Measurements from ENCODE around the gene TADA3.
"Not testable (repeated sequence)": the region's sequence is repeated elsewhere in the genome, so short reads cannot be mapped to it uniquely, and the experiment has no call there.

TADA3 gene

GRCh38 chr3:9779721-9780457, 12.4 kb downstream of the TADA3 start:
- no peak for TF ChIP-seq CTCF (IDR thresholded peaks at IDR 0.05; ENCODE audit: borderline replicate concordance, insufficient read depth, low read depth, low read length)
- no peak overlapping the region for H3K4me3 ChIP-seq (ENCODE audit: low read depth, low read length)

GRCh38 chr3:9779075-9779593, 13.1 kb downstream of the TADA3 start:
- TF ChIP-seq CTCF (IDR thresholded peaks at IDR 0.05; ENCODE audit: borderline replicate concordance, insufficient read depth, low read depth, low read length), result no peak
- H3K4me3 ChIP-seq (ENCODE audit: low read depth, low read length), result no peak overlapping the region

GRCh38 chr3:9778143-9779074, 13.9 kb downstream of the TADA3 start:
- no peak overlapping the region for H3K4me3 ChIP-seq (ENCODE audit: low read depth, low read length)
- no peak for TF ChIP-seq CTCF (IDR thresholded peaks at IDR 0.05; ENCODE audit: borderline replicate concordance, insufficient read depth, low read depth, low read length)

- TF ChIP-seq CTCF (IDR thresholded peaks at IDR 0.05; ENCODE audit: borderline replicate concordance, insufficient read depth, low read depth, low read length), result no peak
- no peak overlapping the region for H3K4me3 ChIP-seq (ENCODE audit: low read depth, low read length)
Observed at GRCh38 chr3:9777694-9778021, 14.6 kb downstream of the TADA3 start.

GRCh38 chr3:9776896-9777693, 15.2 kb downstream of the TADA3 start:
- H3K4me3 ChIP-seq (ENCODE audit: low read depth, low read length), result no peak overlapping the region
- no peak for TF ChIP-seq CTCF (IDR thresholded peaks at IDR 0.05; ENCODE audit: borderline replicate concordance, insufficient read depth, low read depth, low read length)

- H3K4me3 ChIP-seq (ENCODE audit: low read depth, low read length), result not testable (repeated sequence)
Observed at GRCh38 chr3:9771007-9771406, 21.3 kb downstream of the TADA3 start.

- TF ChIP-seq CTCF (IDR thresholded peaks at IDR 0.05; ENCODE audit: borderline replicate concordance, insufficient read depth, low read depth, low read length), result no peak
- H3K4me3 ChIP-seq (ENCODE audit: low read depth, low read length), result peak overlapping the region; percentile 32
Observed at GRCh38 chr3:9770276-9770812, 21.9 kb downstream of the TADA3 start.

Measured in GM12875 (cell line).